ENCODE measurements around the gene SLC2A9.

SLC2A9 gene

GRCh38 chr4:9845791-9846493, 175.4 kb downstream of the SLC2A9 start:
- no peak for TF ChIP-seq EZH2phosphoT487 (IDR thresholded peaks at IDR 0.05; ENCODE audit: low read length)
- no peak for TF ChIP-seq CTCF (IDR thresholded peaks at IDR 0.05; ENCODE audit: low read length)
- TF ChIP-seq EZH2 (optimal IDR thresholded peaks at IDR 0.05; ENCODE audit: low read depth, low read length) = no peak
- no peaks in the 10 kb centered on the region for H3K9me2 ChIP-seq (replicated peaks; ENCODE audit: insufficient read depth, low read length)
- no peak overlapping the region for H3K27ac ChIP-seq (ENCODE audit: low read length)
- H3K4me2 ChIP-seq (ENCODE audit: low read depth, low read length) = no peak overlapping the region
- H3K9ac ChIP-seq (ENCODE audit: low read length) = no peak overlapping the region
- no peak for DNase-seq
- no peaks in the 10 kb centered on the region for H3K79me2 ChIP-seq (ENCODE audit: low read length)
- no peaks in the 10 kb centered on the region for H3F3A ChIP-seq (ENCODE audit: insufficient read depth, low read length)
- H3K27me3 ChIP-seq (replicated peaks; ENCODE audit: insufficient read depth, low read length) = no peaks in the 10 kb centered on the region
- no peaks in the 10 kb centered on the region for H4K20me1 ChIP-seq (ENCODE audit: insufficient read depth, low read length)
- H3K36me3 ChIP-seq (replicated peaks; ENCODE audit: insufficient read depth, low read length) = no peaks in the 10 kb centered on the region
- H3K9me3 ChIP-seq (replicated peaks; ENCODE audit: insufficient read depth, low read length) = no peaks in the 10 kb centered on the region
- H2AFZ ChIP-seq (ENCODE audit: low read length) = no peak overlapping the region
- no peaks in the 10 kb centered on the region for H3K4me1 ChIP-seq (ENCODE audit: low read length)
- H3K4me3 ChIP-seq (ENCODE audit: low read length) = no peak overlapping the region

GRCh38 chr4:9841072-9841471, 180.2 kb downstream of the SLC2A9 start:
- no peaks in the 10 kb centered on the region for H3K36me3 ChIP-seq (replicated peaks; ENCODE audit: insufficient read depth, low read length)
- no peak for DNase-seq

GRCh38 chr4:9835430-9835829, 185.9 kb downstream of the SLC2A9 start:
- no peak for TF ChIP-seq EZH2 (optimal IDR thresholded peaks at IDR 0.05; ENCODE audit: low read depth, low read length)
- TF ChIP-seq CTCF (IDR thresholded peaks at IDR 0.05; ENCODE audit: low read length) = no peak
- no peak for TF ChIP-seq EZH2phosphoT487 (IDR thresholded peaks at IDR 0.05; ENCODE audit: low read length)
- H4K20me1 ChIP-seq (ENCODE audit: insufficient read depth, low read length) = no peaks in the 10 kb centered on the region
- no peaks in the 10 kb centered on the region for H3K79me2 ChIP-seq (ENCODE audit: low read length)
- DNase-seq = no peak
- H3K4me3 ChIP-seq (ENCODE audit: low read length) = no peak overlapping the region
- no peak overlapping the region for H3K27ac ChIP-seq (ENCODE audit: low read length)
- no peaks in the 10 kb centered on the region for H3K9me2 ChIP-seq (replicated peaks; ENCODE audit: insufficient read depth, low read length)
- H3K36me3 ChIP-seq (replicated peaks; ENCODE audit: insufficient read depth, low read length) = no peaks in the 10 kb centered on the region
- no peaks in the 10 kb centered on the region for H3F3A ChIP-seq (ENCODE audit: insufficient read depth, low read length)
- no peaks in the 10 kb centered on the region for H3K4me1 ChIP-seq (ENCODE audit: low read length)
- no peak overlapping the region for H3K9ac ChIP-seq (ENCODE audit: low read length)
- H3K27me3 ChIP-seq (replicated peaks; ENCODE audit: insufficient read depth, low read length) = no peaks in the 10 kb centered on the region
- no peak overlapping the region for H2AFZ ChIP-seq (ENCODE audit: low read length)
- H3K4me2 ChIP-seq (ENCODE audit: low read depth, low read length) = no peak overlapping the region
- no peaks in the 10 kb centered on the region for H3K9me3 ChIP-seq (replicated peaks; ENCODE audit: insufficient read depth, low read length)

More at GRCh38 chr4:9841072-9841471, 180.2 kb downstream of the SLC2A9 start:
- Histone ChIP-seq H3F3A (ENCODE audit: insufficient read depth, low read length) (no peaks in the 10 kb centered on the region), H3K79me2 (ENCODE audit: low read length) (no peaks in the 10 kb centered on the region), H3K27ac (ENCODE audit: low read length) (no peak overlapping the region), H3K9me3 (replicated peaks; ENCODE audit: insufficient read depth, low read length) (no peaks in the 10 kb centered on the region), H3K9ac (ENCODE audit: low read length) (no peak overlapping the region), H3K4me3 (ENCODE audit: low read length) (no peak overlapping the region), H3K27me3 (replicated peaks; ENCODE audit: insufficient read depth, low read length) (no peaks in the 10 kb centered on the region), H4K20me1 (ENCODE audit: insufficient read depth, low read length) (no peaks in the 10 kb centered on the region), H2AFZ (ENCODE audit: low read length) (no peak overlapping the region), H3K4me2 (ENCODE audit: low read depth, low read length) (no peak overlapping the region), H3K4me1 (ENCODE audit: low read length) (no peaks in the 10 kb centered on the region), H3K9me2 (replicated peaks; ENCODE audit: insufficient read depth, low read length) (no peaks in the 10 kb centered on the region)
- TF ChIP-seq EZH2phosphoT487 (IDR thresholded peaks at IDR 0.05; ENCODE audit: low read length) = no peak

GRCh38 chr4:9833421-9833820, 187.9 kb downstream of the SLC2A9 start:
- Histone ChIP-seq H3K27ac (ENCODE audit: low read length) (no peak overlapping the region), H4K20me1 (ENCODE audit: insufficient read depth, low read length) (no peaks in the 10 kb centered on the region), H3K79me2 (ENCODE audit: low read length) (no peaks in the 10 kb centered on the region), H2AFZ (ENCODE audit: low read length) (no peak overlapping the region), H3K4me1 (ENCODE audit: low read length) (no peaks in the 10 kb centered on the region), H3K4me3 (ENCODE audit: low read length) (no peak overlapping the region), H3K36me3 (replicated peaks; ENCODE audit: insufficient read depth, low read length) (no peaks in the 10 kb centered on the region), H3K9me3 (replicated peaks; ENCODE audit: insufficient read depth, low read length) (no peaks in the 10 kb centered on the region), H3K9ac (ENCODE audit: low read length) (no peak overlapping the region), H3K4me2 (ENCODE audit: low read depth, low read length) (no peak overlapping the region), H3F3A (ENCODE audit: insufficient read depth, low read length) (no peaks in the 10 kb centered on the region), H3K27me3 (replicated peaks; ENCODE audit: insufficient read depth, low read length) (no peaks in the 10 kb centered on the region), H3K9me2 (replicated peaks; ENCODE audit: insufficient read depth, low read length) (no peaks in the 10 kb centered on the region)
- no peak for DNase-seq
- TF ChIP-seq EZH2phosphoT487 (IDR thresholded peaks at IDR 0.05; ENCODE audit: low read length) = no peak
